HepG2 (cell line): Measurements from ENCODE around the gene UBE3D. TPM values are rescaled to one million over a fixed set of nuclear protein-coding genes. Genes with fewer than 3 reads are reported as not detected.

ENCODE experiments used
- ARID2 ChIP-seq: sonication (generic); formaldehyde crosslinking; IDR thresholded peaks from 2 replicates; pipeline ENCODE4 v1.8.1; 2022; ENCODE audit warnings: mild to moderate bottlenecking, missing genetic modification reagents, borderline replicate concordance
- ATF6 ChIP-seq: sonication (generic); formaldehyde crosslinking; conservative IDR thresholded peaks from 2 replicates; pipeline ENCODE4 v1.4.0; 2020; ENCODE audit warnings: missing genetic modification reagents
- ATRX ChIP-seq: sonication (generic); formaldehyde crosslinking; IDR thresholded peaks from 2 replicates; pipeline ENCODE4 v1.4.0; 2020; ENCODE audit warnings: missing genetic modification reagents, borderline replicate concordance
- DR1 ChIP-seq: sonication (generic); formaldehyde crosslinking; IDR thresholded peaks from 2 replicates; pipeline ENCODE4 v1.8.0; 2021; ENCODE audit warnings: mild to moderate bottlenecking, missing genetic modification reagents, inconsistent platforms
- HNF1B ChIP-seq: sonication (generic); formaldehyde crosslinking; IDR thresholded peaks from 2 replicates; pipeline ENCODE4 v1.5.1; 2020; ENCODE audit warnings: mild to moderate bottlenecking, moderate library complexity, missing genetic modification reagents
- IRX3 ChIP-seq: sonication (generic); formaldehyde crosslinking; IDR thresholded peaks from 2 replicates; pipeline ENCODE4 v1.8.1; 2023; ENCODE audit warnings: mild to moderate bottlenecking, low read depth, missing genetic modification reagents, borderline replicate concordance
- KDM5A ChIP-seq: fragments of 200-600 bp; sonication (generic); IDR thresholded peaks from 2 replicates; pipeline ENCODE4 v1.7.0; 2018; ENCODE audit warnings: antibody characterized with exemption, mild to moderate bottlenecking, low read length, borderline replicate concordance
- MTF1 ChIP-seq: sonication (generic); formaldehyde crosslinking; IDR thresholded peaks from 2 replicates; pipeline ENCODE4 v1.5.0; 2020; ENCODE audit warnings: missing genetic modification reagents
- NCOA2 ChIP-seq: sonication (generic); formaldehyde crosslinking; IDR thresholded peaks from 2 replicates; pipeline ENCODE4 v1.8.0; 2022; ENCODE audit warnings: inconsistent platforms
- PBX2 ChIP-seq: IDR thresholded peaks from 2 replicates; pipeline ENCODE4 v1.6.1; 2016; ENCODE audit warnings: control low read depth
- PRDM4 ChIP-seq: sonication (generic); formaldehyde crosslinking; IDR thresholded peaks from 2 replicates; pipeline ENCODE4 v1.9.0; 2021; ENCODE audit warnings: missing genetic modification reagents, borderline replicate concordance
- REXO4 ChIP-seq: sonication (generic); formaldehyde crosslinking; IDR thresholded peaks from 2 replicates; pipeline ENCODE4 v1.8.0; 2022; ENCODE audit warnings: missing genetic modification reagents, mild to moderate bottlenecking, borderline replicate concordance
- RFX3 ChIP-seq: IDR thresholded peaks from 2 replicates; pipeline ENCODE4 v1.6.1; 2016; ENCODE audit warnings: missing biosample characterization, missing genetic modification reagents
- SMARCE1 ChIP-seq: fragments of 450-650 bp; IDR thresholded peaks from 2 replicates; pipeline ENCODE4 v1.6.1; 2017; ENCODE audit warnings: borderline replicate concordance
- THAP7 ChIP-seq: sonication (generic); formaldehyde crosslinking; IDR thresholded peaks from 2 replicates; pipeline ENCODE4 v1.8.1; 2023; ENCODE audit warnings: mild to moderate bottlenecking, missing genetic modification reagents
- ZMYM3 ChIP-seq: sonication (generic); formaldehyde crosslinking; IDR thresholded peaks from 2 replicates; pipeline ENCODE4 v1.5.1; 2020; ENCODE audit warnings: mild to moderate bottlenecking, missing genetic modification reagents
- ZMYM4 ChIP-seq: sonication (generic); formaldehyde crosslinking; IDR thresholded peaks from 2 replicates; pipeline ENCODE4 v1.8.1; 2023; ENCODE audit warnings: mild to moderate bottlenecking, missing genetic modification reagents
- ZNF432 ChIP-seq: sonication (generic); formaldehyde crosslinking; IDR thresholded peaks from 2 replicates; pipeline ENCODE4 v1.5.0; 2020; ENCODE audit warnings: missing genetic modification reagents, mild to moderate bottlenecking, borderline replicate concordance
- ZNF660 ChIP-seq: sonication (generic); formaldehyde crosslinking; IDR thresholded peaks from 2 replicates; pipeline ENCODE4 v1.5.1; 2020; ENCODE audit warnings: mild to moderate bottlenecking, low read depth, missing genetic modification reagents, borderline replicate concordance
- ZNF780A ChIP-seq: sonication (generic); formaldehyde crosslinking; IDR thresholded peaks from 2 replicates; pipeline ENCODE4 v1.8.0; 2022; ENCODE audit warnings: mild to moderate bottlenecking, missing genetic modification reagents, moderate library complexity
- polyA plus RNA-seq, 8 experiments: library from polyadenylated mRNA; depleted of rRNA in 3 of 8; stranded (reverse) in 7 of 8; unstranded in 1 of 8; fragments of >200 nt; fragmentation: Illumina TruSeq in 4 of 8; extraction: Trizol in 4 of 8; gene quantifications; 2 replicates each; pipeline versions ENCODE4 v1.2.1 to v1.2.3, GENCODE V29; 2011 to 2016; ENCODE audit warnings: low read depth in 4 of 8, missing spikeins in 1 of 8, mixed read lengths in 1 of 8; ENCODE audit not compliant: insufficient read depth in 1 of 8
- total RNA-seq, 5 experiments: library from RNA; depleted of rRNA; stranded (reverse); fragments of >200 nt; fragmentation: Illumina TruSeq; extraction: Trizol; gene quantifications; 2 replicates each; pipeline ENCODE4 v1.2.3, GENCODE V29; 2016; ENCODE audit warnings: low read depth in 1 of 5

The UBE3D gene
- total and polyA plus RNA-seq, 2 of the 13 experiments (the other 11 are each of a cell fraction or from before 2014, with no cell fraction given) = 5.1 to 11.4 TPM

- TF ChIP-seq THAP7 (CRISPR knock-in tag) (0 out of 2 replicates have a peak, but pooled peaks have one; percentile 70), HNF1B (CRISPR knock-in tag) (peak; percentile 81), DR1 (CRISPR knock-in tag) (no peak), IRX3 (CRISPR knock-in tag) (peak; percentile 83), ZMYM4 (CRISPR knock-in tag) (peak; percentile 98), NCOA2 (CRISPR knock-in tag) (no peak), KDM5A (peak; percentile 63; the same call in 1 of the 2 replicates), ZNF660 (CRISPR knock-in tag) (no peak), ATRX (no peak), REXO4 (CRISPR knock-in tag) (no peak), ZNF432 (no peak), PRDM4 (no peak), SMARCE1 (no peak), RFX3 (CRISPR knock-in tag) (peak; percentile 20; the same call in 1 of the 2 replicates), PBX2 (CRISPR knock-in tag) (no peak), ATF6 (CRISPR knock-in tag) (peak; percentile 53; the same call in 1 of the 2 replicates), ZMYM3 (CRISPR knock-in tag) (peak; percentile 41; the same call in 1 of the 2 replicates), MTF1 (CRISPR knock-in tag) (no peak; the same call in 1 of the 2 replicates), ZNF780A (CRISPR knock-in tag) (no peak), ARID2 (CRISPR knock-in tag) (peak; percentile 87)
These were observed 2.1 kb upstream of the UBE3D start, which contains the start of gene DOP1A (continued) for GRCh38 chr6:83067448-83068439.
